ENCODE results near the gene AKAP3.

DNA sequence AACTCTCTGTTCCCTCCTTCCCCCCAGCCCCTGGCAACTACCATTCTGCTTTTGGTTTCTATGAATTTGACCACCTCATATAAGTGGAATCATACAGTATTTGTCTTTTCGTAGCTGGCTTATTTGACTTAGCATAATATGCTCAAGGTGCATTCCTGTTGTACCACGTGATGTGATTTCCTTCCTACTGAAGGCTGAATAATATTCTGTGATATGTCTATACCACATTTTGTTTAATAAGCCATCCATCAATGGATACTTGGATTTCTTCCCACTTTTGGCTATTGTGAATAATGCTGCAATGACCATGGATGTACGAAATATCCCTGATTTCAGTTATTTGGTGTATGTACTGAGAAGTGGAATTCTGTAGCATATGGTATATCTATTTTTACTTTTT, 16.4 kb upstream of the AKAP3 start:
- TF ChIP-seq, protein P1, sequence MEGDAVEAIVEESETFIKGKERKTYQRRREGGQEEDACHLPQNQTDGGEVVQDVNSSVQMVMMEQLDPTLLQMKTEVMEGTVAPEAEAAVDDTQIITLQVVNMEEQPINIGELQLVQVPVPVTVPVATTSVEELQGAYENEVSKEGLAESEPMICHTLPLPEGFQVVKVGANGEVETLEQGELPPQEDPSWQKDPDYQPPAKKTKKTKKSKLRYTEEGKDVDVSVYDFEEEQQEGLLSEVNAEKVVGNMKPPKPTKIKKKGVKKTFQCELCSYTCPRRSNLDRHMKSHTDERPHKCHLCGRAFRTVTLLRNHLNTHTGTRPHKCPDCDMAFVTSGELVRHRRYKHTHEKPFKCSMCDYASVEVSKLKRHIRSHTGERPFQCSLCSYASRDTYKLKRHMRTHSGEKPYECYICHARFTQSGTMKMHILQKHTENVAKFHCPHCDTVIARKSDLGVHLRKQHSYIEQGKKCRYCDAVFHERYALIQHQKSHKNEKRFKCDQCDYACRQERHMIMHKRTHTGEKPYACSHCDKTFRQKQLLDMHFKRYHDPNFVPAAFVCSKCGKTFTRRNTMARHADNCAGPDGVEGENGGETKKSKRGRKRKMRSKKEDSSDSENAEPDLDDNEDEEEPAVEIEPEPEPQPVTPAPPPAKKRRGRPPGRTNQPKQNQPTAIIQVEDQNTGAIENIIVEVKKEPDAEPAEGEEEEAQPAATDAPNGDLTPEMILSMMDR (IDR thresholded peaks at IDR 0.05), result no peak
- no peak for TF ChIP-seq POLR2A (IDR thresholded peaks at IDR 0.05)

Measured in uterus (tissue), 2 donors.